HPDE6-E6E7 (cell line): ENCODE measurements around the gene ME2.
"Not testable (repeated sequence)": the region's sequence is repeated elsewhere in the genome, so short reads cannot be mapped to it uniquely, and the experiment has no call there.

Experiments used
- DNase-seq: peaks from one replicate; pipeline ENCODE4 v3.0.0; 2011; ENCODE audit warnings: missing footprints; ENCODE audit errors: extremely low spot score

ME2 gene

DNA sequence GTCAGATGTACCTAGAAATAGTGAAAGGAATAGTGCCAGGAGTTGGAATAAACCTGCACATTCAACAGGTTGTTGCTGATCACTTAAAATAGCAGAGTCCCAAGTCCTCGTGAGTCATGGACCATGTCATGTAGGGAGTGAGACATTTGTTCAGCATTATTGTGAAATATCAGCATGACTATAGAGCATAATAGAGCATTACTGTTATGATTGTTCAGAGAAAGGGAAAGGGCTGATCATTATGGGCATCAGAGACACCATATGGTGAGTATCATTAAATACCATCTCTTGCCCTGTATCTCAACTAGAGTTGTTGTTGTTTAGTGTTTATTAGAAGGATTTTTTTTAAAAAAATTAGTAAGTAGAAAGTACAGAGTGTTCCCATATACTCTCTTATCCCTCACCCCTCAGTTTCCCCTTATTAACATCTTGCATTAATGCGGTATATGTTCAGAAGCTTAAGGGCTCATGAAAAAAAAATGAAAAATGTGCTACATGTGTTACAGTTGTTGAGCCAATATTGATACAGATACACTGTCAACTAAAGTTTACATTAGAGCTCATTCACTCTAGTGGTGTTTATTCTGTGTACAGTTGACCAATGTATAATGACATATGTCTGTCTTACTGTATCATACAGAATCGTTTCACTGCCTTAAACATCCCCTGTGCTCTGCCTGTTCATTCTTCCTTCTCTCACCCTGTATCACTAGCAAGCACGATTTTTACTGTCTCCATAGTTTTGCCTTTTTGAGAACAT lies 94.6 kb downstream of the ME2 start:
- DNase-seq, result peak; percentile 70

DNA sequence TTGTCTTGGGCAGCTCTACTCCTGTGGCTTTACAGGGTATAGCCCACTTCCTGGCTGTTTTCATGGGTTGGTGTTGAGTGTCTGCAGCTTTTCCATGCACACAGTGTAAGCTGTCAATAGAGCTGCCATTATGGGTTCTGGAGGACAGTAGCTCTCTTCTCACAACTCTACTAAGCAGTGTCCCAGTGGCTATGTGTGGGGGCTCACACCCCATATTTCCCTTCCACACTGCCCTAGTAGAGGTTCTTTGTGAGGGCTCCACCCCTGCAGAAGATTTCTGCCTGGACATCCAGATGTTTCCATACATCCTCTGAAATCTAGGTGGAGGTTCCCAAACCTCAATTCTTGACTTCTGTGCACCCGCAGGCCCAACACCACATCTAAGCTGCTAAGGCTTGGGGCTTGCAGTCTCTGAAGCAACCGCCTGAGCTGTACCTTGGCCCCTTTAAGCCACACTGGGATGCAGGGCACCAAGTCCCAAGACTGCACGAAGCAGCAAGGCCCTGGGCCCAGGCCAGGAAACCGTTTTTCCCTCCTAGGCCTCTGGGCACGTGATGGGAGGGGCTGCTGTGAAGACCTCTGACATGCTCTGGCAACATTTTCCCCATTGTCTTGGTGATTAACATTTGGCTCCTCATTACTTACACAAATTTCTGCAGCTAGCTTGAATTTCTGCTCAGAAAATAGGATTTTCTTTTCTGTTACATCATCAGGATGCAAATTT lies 98.3 kb downstream of the ME2 start:
- DNase-seq, result no peak

DNA sequence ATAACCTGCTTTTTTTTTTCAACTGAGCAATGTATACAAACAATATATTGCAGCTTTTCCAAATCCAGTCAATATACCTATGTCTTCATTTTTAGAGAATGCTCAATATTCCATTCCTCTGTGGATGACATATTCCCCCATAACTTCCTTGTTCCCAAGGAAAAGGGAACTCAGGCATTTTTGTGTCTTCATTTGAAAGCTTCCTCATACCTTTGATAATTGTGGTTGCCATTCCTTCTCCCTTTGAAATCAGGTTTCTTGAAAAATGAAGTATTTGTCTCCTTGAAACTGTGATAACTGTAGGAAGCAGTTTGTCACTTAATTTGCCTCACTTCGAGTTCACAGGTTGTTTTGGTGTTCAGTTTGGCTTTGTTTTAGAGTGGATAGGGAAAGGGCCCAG lies 102.5 kb downstream of the ME2 start:
- no peak for DNase-seq

DNA sequence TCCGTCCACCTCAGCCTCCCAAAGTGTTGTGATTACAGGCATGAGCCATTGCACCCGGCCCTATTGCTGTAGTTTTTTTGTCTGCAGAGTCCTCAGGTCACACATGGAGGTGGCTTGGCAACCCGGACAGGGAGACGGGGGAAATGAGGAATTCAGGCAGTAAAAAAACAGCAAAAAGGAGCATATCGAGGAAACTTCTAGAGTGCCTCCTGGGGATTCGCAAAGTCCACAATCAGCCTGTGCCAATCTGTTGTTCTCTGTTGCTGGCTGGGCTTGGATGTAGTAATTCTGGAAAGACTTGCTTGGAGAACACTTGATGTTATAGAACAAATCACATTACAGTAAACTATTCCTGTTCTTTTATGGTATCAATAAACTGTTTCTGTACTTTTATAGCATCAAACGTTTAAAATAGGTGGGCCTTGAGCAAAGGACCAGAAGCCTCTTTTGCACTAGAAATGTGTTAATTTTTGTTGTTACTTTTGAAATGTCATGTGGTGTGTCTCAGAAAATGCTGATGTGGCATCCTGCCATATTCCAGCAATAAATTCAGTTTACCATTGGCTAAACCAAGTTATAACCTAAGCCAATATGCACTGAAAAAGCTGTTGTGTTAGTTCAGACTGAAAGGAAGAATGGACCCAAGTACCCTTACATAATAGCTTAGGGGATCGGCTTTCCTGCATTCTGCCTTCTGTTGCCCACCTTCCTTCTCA lies 103.3 kb downstream of the ME2 start:
- DNase-seq, result no peak

DNA sequence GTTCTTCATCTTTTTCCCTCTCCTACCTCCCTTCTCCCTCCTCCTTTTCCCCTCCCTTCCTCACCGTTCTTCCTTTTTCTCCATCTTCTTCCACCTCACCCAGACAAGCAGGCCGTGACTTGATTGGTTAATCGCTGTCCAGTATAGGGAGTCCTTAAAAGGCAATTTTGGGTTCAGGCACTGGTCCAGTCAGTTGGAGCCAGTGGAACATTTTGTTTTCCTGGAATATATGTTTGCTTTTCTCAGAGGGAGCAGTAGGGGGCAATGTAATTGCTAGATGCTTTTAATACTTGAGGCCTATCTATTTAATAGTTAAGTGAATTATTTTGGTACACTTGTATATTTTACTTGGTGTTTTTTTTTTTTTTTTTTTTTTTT lies 103.9 kb downstream of the ME2 start:
- DNase-seq, result no peak

DNA sequence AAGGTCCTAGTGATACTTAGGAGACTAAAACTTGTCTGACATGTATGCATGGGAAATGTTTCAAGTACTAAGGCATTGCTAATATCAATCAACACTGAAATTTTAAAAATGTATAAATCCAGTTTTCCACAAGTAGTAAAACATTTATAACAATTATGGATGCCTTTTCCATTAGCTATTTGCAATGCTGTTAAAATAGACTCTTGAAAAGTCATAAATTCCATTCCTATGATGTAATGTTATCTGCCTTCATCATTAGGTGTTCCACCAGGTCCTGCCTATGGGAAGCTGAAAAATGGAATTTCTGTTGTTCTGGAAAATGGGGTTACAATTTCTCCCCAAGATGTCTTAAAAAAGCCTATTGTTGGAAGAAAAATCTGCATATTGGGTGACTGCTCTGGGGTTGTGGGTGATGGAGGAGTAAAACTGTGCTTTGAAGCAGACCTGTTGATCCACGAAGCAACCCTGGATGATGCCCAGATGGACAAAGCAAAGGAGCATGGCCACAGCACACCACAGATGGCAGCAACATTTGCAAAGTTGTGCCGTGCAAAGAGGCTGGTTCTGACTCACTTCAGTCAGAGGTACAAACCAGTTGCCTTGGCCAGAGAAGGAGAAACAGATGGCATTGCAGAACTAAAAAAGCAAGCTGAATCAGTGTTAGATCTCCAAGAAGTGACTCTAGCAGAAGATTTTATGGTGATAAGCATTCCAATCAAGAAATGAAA lies 107.6 kb downstream of the ME2 start:
- no peak for DNase-seq

- no peak for DNase-seq
Measured at GRCh38 chr18:50987261-50987660, 108.3 kb downstream of the ME2 start.

DNA sequence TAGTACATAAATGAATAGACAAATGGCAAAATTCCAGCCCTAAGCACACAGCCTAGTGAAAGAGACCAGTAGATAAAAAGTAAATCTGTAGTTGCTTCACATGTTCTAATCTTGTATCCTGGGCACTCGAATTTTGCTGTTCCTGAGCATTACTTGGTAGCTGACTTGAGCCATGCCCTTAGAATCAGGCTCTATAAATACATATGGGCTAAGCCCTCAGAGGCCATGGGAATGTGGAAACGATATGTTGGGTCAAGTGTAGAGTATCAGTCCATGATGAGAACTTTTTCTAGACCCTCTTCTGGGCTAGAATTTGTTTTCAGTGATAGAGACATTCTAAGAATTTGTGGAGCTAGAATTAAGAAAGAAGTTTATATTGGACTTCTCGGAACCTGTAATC lies 110.8 kb downstream of the ME2 start:
- no peak for DNase-seq

- no peak for DNase-seq
Measured at GRCh38 chr18:50992351-50992762, 113.4 kb downstream of the ME2 start.

GRCh38 chr18:50994031-50994430 lies 115.1 kb downstream of the ME2 start:
- no peak for DNase-seq

- not testable (repeated sequence) for DNase-seq
Measured at GRCh38 chr18:51003174-51003573, 124.3 kb downstream of the ME2 start.
